ENCODE measurements around the gene ECHS1. TPM values are rescaled to one million over a fixed set of nuclear protein-coding genes. Genes with fewer than 3 reads are reported as not detected.

ECHS1 gene
- polyA plus RNA-seq, 2 of the 4 experiments (the other 2 are of a cell fraction): 66.7 to 133 TPM

GRCh38 chr10:133355266-133355665 lies 17.9 kb downstream of the ECHS1 start (continued):
- no peak for TF ChIP-seq HES2 (IDR thresholded peaks at IDR 0.05)
- no peak for TF ChIP-seq CBX8 (IDR thresholded peaks at IDR 0.05)

- no peak for TF ChIP-seq JUNB (IDR thresholded peaks at IDR 0.05)
- no peak for TF ChIP-seq RNF2 (IDR thresholded peaks at IDR 0.05; ENCODE audit: borderline replicate concordance, low read depth)
- no peak for TF ChIP-seq CBX8 (IDR thresholded peaks at IDR 0.05)
- TF ChIP-seq MAZ (IDR thresholded peaks at IDR 0.05; ENCODE audit: borderline replicate concordance, low read depth, low read length): no peak
- no peak for TF ChIP-seq TFCP2L1 (CRISPR knock-in tag; IDR thresholded peaks at IDR 0.05)
- TF ChIP-seq ZNF302 (CRISPR knock-in tag; IDR thresholded peaks at IDR 0.05): no peak
- TF ChIP-seq POLR2AphosphoS2 (conservative IDR thresholded peaks at IDR 0.05; ENCODE audit: low read length): no peak
- TF ChIP-seq POLR2A (IDR thresholded peaks at IDR 0.05; ENCODE audit: low read length): no peak
- TF ChIP-seq SMC3 (IDR thresholded peaks at IDR 0.05): no peak
- TF ChIP-seq FOSB (CRISPR knock-in tag; IDR thresholded peaks at IDR 0.05): no peak
- Histone ChIP-seq H3K27ac (no peak overlapping the region), H3K4me3 (no peak overlapping the region), H3K9me3 (no peaks in the 10 kb centered on the region), H3K4me2 (no peak overlapping the region), H3K4me1 (peaks cover 10% of the 10 kb centered on the region; the same call in 1 of the 3 replicates)
- DNase-seq (ENCODE audit: low read depth in 1 of 2, low spot score in 1 of 2) (no peak), FAIRE-seq (no peak), ATAC-seq (no peak)
- ChIA-PET CTCF (interaction anchor here (0.7 to 5.5 kb wide), 3 partner anchors 8 to 47 kb away, joined by 3 to 38 read pairs (median 4); partner anchors contain the start of gene PRAP1), POLR2A (no interaction called here)
- 84% methylated on average over 8 of the region's 14 CpGs for whole genome bisulfite sequencing (ENCODE audit: missing lambda C conversion rate)
These were observed 18.4 kb downstream of the ECHS1 start for GRCh38 chr10:133354672-133355240.

GRCh38 chr10:133353988-133354605 lies 19.1 kb downstream of the ECHS1 start:
- no peaks in the 10 kb centered on the region for H3K9me3 ChIP-seq
- ATAC-seq: no peak
- TF ChIP-seq JUN (IDR thresholded peaks at IDR 0.05) (no peak), ESRRA (IDR thresholded peaks at IDR 0.05; ENCODE audit: borderline replicate concordance, low read length) (no peak), KDM5A (IDR thresholded peaks at IDR 0.05) (no peak), NR3C1 (IDR thresholded peaks at IDR 0.05) (no peak), KDM1A (IDR thresholded peaks at IDR 0.05; ENCODE audit: low read depth) (no peak), TFCP2L1 (CRISPR knock-in tag; IDR thresholded peaks at IDR 0.05) (no peak), RCOR1 (IDR thresholded peaks at IDR 0.05; ENCODE audit: low read depth, low read length) (no peak), USF2 (IDR thresholded peaks at IDR 0.05) (no peak), RNF2 (IDR thresholded peaks at IDR 0.05; ENCODE audit: borderline replicate concordance, low read depth) (no peak), MAX (IDR thresholded peaks at IDR 0.05) (no peak), ZSCAN20 (CRISPR knock-in tag; IDR thresholded peaks at IDR 0.05) (no peak), HMGXB4 (CRISPR knock-in tag; IDR thresholded peaks at IDR 0.05; ENCODE audit: borderline replicate concordance) (no peak), JUNB (IDR thresholded peaks at IDR 0.05) (no peak), CTCF (IDR thresholded peaks at IDR 0.05) (no peak), FOSB (CRISPR knock-in tag; IDR thresholded peaks at IDR 0.05) (no peak)
- 82% methylated on average over 13 of the region's 16 CpGs for WGBS (ENCODE audit: missing lambda C conversion rate)
- no peak overlapping the region for H3K4me3 ChIP-seq
- no peak overlapping the region for H3K27ac ChIP-seq
- H3K4me2 ChIP-seq: no peak overlapping the region
- no peak for FAIRE-seq
- ChIA-PET CTCF (interaction anchor here (1.1 to 2.6 kb wide), 3 partner anchors 10 to 39 kb away, joined by 3 to 15 read pairs (median 3); no protein-coding TSS in a partner anchor), POLR2A (no interaction called here)
- H3K4me1 ChIP-seq: peaks cover 10% of the 10 kb centered on the region; the same call in 1 of the 3 replicates
- no peak for DNase-seq (ENCODE audit: low read depth in 1 of 2, low spot score in 1 of 2)
